ENCODE data around the gene RFT1.

Gene RFT1

DNA sequence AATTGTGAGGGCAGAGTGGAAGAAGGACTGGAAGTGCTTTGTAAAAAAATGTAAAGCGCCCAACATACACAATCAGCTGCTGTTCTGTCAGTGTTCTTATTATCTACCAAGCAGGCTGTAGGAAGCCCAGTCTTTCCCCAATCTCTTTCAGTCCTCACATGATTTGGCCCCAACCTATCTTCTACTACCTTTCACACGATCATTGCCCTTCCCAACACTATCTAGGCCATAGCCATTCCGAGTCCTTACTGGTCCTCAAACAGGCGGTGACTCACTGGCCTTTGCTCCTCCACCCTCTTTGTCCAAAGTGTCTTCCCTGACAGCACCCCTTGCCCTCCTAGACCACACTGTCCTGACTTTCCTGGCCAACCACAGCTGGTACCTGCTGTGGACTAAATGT is 861 bp upstream of the RFT1 start:
- Histone ChIP-seq H3K9me2 (replicated peaks; ENCODE audit: insufficient read depth, low read length) (no peaks in the 10 kb centered on the region), H3K27ac (ENCODE audit: low read depth, low read length) (peak overlapping the region; percentile 59), H3K9ac (ENCODE audit: low read length) (peak overlapping the region; percentile 95)

DNA sequence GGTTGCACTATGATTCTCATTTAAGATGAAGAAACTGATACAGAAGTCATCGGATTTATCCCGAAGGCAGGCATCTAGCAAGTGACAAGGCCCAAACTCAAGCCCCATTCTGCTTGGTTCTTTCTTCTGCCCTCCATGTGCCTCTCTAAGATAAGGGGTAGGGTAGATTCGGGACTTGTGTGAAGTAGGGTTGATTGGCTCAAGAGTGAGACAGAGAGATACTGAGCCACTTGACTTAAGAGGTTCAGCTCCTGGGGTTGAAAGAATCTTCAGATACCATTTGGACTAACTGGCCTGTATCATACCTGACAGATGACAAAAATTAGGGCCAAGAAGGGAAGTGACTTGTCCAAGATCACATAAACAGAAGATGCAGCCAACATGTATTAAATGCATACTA is 891 bp downstream of the RFT1 start:
- no peaks in the 10 kb centered on the region for H3F3A ChIP-seq (ENCODE audit: insufficient read depth)
- 0 out of 2 replicates have a peak, but pooled peaks cover 6% of the 10 kb centered on the region for H3K36me3 ChIP-seq (ENCODE audit: low read length)
- no peak overlapping the region for H2AFZ ChIP-seq (ENCODE audit: low read depth, low read length, severe bottlenecking)
- peak overlapping the region; percentile 88 for H3K4me2 ChIP-seq (ENCODE audit: low read depth, low read length, poor library complexity, severe bottlenecking)
- H4K20me1 ChIP-seq (ENCODE audit: low read depth, low read length), result no peaks in the 10 kb centered on the region
- H3K9ac ChIP-seq (ENCODE audit: low read length), result peak overlapping the region; percentile 95
- no peaks in the 10 kb centered on the region for H3K9me3 ChIP-seq (ENCODE audit: insufficient read depth, low read length)
- 0 out of 2 replicates have a peak overlapping the region, but pooled peaks have one; percentile 51 for H3K27ac ChIP-seq (ENCODE audit: low read depth, low read length)
- no peak for TF ChIP-seq EZH2phosphoT487 (conservative IDR thresholded peaks at IDR 0.05; ENCODE audit: low read length)
- TF ChIP-seq, protein P1, sequence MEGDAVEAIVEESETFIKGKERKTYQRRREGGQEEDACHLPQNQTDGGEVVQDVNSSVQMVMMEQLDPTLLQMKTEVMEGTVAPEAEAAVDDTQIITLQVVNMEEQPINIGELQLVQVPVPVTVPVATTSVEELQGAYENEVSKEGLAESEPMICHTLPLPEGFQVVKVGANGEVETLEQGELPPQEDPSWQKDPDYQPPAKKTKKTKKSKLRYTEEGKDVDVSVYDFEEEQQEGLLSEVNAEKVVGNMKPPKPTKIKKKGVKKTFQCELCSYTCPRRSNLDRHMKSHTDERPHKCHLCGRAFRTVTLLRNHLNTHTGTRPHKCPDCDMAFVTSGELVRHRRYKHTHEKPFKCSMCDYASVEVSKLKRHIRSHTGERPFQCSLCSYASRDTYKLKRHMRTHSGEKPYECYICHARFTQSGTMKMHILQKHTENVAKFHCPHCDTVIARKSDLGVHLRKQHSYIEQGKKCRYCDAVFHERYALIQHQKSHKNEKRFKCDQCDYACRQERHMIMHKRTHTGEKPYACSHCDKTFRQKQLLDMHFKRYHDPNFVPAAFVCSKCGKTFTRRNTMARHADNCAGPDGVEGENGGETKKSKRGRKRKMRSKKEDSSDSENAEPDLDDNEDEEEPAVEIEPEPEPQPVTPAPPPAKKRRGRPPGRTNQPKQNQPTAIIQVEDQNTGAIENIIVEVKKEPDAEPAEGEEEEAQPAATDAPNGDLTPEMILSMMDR (IDR thresholded peaks at IDR 0.05; ENCODE audit: insufficient read depth, low read length, poor library complexity, severe bottlenecking), result no peak
- H3K79me2 ChIP-seq (ENCODE audit: insufficient read depth, low read length), result peaks cover 20% of the 10 kb centered on the region
- H3K27me3 ChIP-seq (ENCODE audit: low read length), result no peaks in the 10 kb centered on the region
- peak overlapping the region; percentile 82 for H3K4me3 ChIP-seq (ENCODE audit: insufficient read depth, low read length, poor library complexity, severe bottlenecking)
- H3K9me2 ChIP-seq (replicated peaks; ENCODE audit: insufficient read depth, low read length), result no peaks in the 10 kb centered on the region

More for the DNA sequence above, 861 bp upstream of the RFT1 start:
- Histone ChIP-seq H3K36me3 (ENCODE audit: low read length) (no peaks in the 10 kb centered on the region), H3K4me3 (ENCODE audit: insufficient read depth, low read length, poor library complexity, severe bottlenecking) (peak overlapping the region; percentile 82), H2AFZ (ENCODE audit: low read depth, low read length, severe bottlenecking) (peak overlapping the region; percentile 89), H3K27me3 (ENCODE audit: low read length) (no peaks in the 10 kb centered on the region), H4K20me1 (ENCODE audit: low read depth, low read length) (no peaks in the 10 kb centered on the region), H3K9me3 (ENCODE audit: insufficient read depth, low read length) (no peaks in the 10 kb centered on the region), H3K79me2 (ENCODE audit: insufficient read depth, low read length) (peaks cover 20% of the 10 kb centered on the region), H3F3A (ENCODE audit: insufficient read depth) (no peaks in the 10 kb centered on the region), H3K4me2 (ENCODE audit: low read depth, low read length, poor library complexity, severe bottlenecking) (peak overlapping the region; percentile 88)
- no peak for TF ChIP-seq EZH2phosphoT487 (conservative IDR thresholded peaks at IDR 0.05; ENCODE audit: low read length)
- TF ChIP-seq, protein P1 (IDR thresholded peaks at IDR 0.05; ENCODE audit: insufficient read depth, low read length, poor library complexity, severe bottlenecking), result no peak

DNA sequence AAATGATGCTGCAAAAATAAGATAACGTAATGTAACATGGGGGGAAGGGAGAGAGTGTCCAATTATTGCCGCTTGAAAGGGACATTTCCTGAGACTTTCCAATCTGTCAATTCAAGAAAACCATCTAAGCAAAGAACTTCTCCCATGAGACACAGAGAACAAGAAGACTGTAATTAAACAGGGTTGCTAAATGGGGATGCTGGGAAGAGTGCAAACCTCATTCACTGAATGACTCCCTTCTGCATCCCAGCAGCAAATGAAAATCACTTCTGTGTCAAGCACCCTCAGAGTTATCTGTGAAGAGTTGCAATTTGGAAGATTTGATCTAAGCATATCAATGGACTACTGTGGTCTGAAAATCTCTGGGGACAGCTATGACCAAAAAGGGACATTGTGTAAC is 3.6 kb downstream of the RFT1 start:
- Histone ChIP-seq H3F3A (ENCODE audit: insufficient read depth) (no peaks in the 10 kb centered on the region), H3K9ac (ENCODE audit: low read length) (no peak overlapping the region), H4K20me1 (ENCODE audit: low read depth, low read length) (no peaks in the 10 kb centered on the region), H3K4me2 (ENCODE audit: low read depth, low read length, poor library complexity, severe bottlenecking) (no peak overlapping the region), H3K9me3 (ENCODE audit: insufficient read depth, low read length) (no peaks in the 10 kb centered on the region), H3K27me3 (ENCODE audit: low read length) (no peaks in the 10 kb centered on the region), H3K9me2 (replicated peaks; ENCODE audit: insufficient read depth, low read length) (no peaks in the 10 kb centered on the region), H3K79me2 (ENCODE audit: insufficient read depth, low read length) (peaks cover 20% of the 10 kb centered on the region), H3K4me3 (ENCODE audit: insufficient read depth, low read length, poor library complexity, severe bottlenecking) (no peak overlapping the region), H3K27ac (ENCODE audit: low read depth, low read length) (no peak overlapping the region), H2AFZ (ENCODE audit: low read depth, low read length, severe bottlenecking) (no peak overlapping the region), H3K36me3 (ENCODE audit: low read length) (peaks cover 6% of the 10 kb centered on the region; the same call in 1 of the 2 replicates)
- TF ChIP-seq, protein P1 (IDR thresholded peaks at IDR 0.05; ENCODE audit: insufficient read depth, low read length, poor library complexity, severe bottlenecking), result no peak
- no peak for TF ChIP-seq EZH2phosphoT487 (conservative IDR thresholded peaks at IDR 0.05; ENCODE audit: low read length)
